Karpas-422 (cell line): Measurements from ENCODE around the gene TRIM5. TPM values are rescaled to one million over a fixed set of nuclear protein-coding genes. Genes with fewer than 3 reads are reported as not detected.
"Not testable (repeated sequence)": the region's sequence is repeated elsewhere in the genome, so short reads cannot be mapped to it uniquely, and the experiment has no call there.

Experiments used
- DNase-seq: peaks from one replicate; pipeline ENCODE4 v3.0.0-alpha.2; 2015
- H2AFZ ChIP-seq: fragments of 200-600 bp; sonication (generic); 2 replicates; pipeline ENCODE4 v1.6.1; 2014; ENCODE audit warnings: antibody characterized with exemption, low read length, mixed read lengths
- H3K27ac ChIP-seq: fragments of 200-600 bp; sonication (generic); 2 replicates; pipeline ENCODE4 v1.5.1; 2014; ENCODE audit warnings: mild to moderate bottlenecking, low read length, moderate library complexity
- H3K27me3 ChIP-seq: fragments of 200-600 bp; sonication (generic); 2 replicates; pipeline ENCODE4 v1.6.1; 2014; ENCODE audit warnings: low read length, mixed read lengths
- H3K36me3 ChIP-seq: fragments of 200-600 bp; sonication (generic); 2 replicates; pipeline ENCODE4 v1.6.1; 2014; ENCODE audit warnings: low read length, mixed read lengths; ENCODE audit not compliant: insufficient read depth
- H3K4me1 ChIP-seq: fragments of 200-600 bp; sonication (generic); 2 replicates; pipeline ENCODE4 v1.6.1; 2014; ENCODE audit warnings: mild to moderate bottlenecking, low read length, mixed read lengths
- H3K4me2 ChIP-seq: fragments of 200-600 bp; sonication (generic); 2 replicates; pipeline ENCODE4 v1.6.1; 2014; ENCODE audit warnings: low read length, low read depth, mild to moderate bottlenecking; ENCODE audit not compliant: poor library complexity, severe bottlenecking
- H3K4me3 ChIP-seq: fragments of 200-600 bp; sonication (generic); 2 replicates; pipeline ENCODE4 v1.5.1; 2014; ENCODE audit warnings: mild to moderate bottlenecking, antibody characterized with exemption, low read length, mixed read lengths
- H3K79me2 ChIP-seq: fragments of 200-600 bp; sonication (generic); 2 replicates; pipeline ENCODE4 v1.6.1; 2014; ENCODE audit warnings: mild to moderate bottlenecking, low read length, mixed read lengths
- H3K9ac ChIP-seq: fragments of 200-600 bp; sonication (generic); 2 replicates; pipeline ENCODE4 v1.6.0; 2014; ENCODE audit warnings: low read length
- H3K9me2 ChIP-seq: fragments of 200-600 bp; sonication (generic), shearing (Covaris generic); replicated peaks from 2 replicates; pipeline ENCODE4 v1.6.0; 2014; ENCODE audit warnings: mild to moderate bottlenecking, low read length, moderate library complexity; ENCODE audit not compliant: insufficient read depth
- H3K9me3 ChIP-seq: fragments of 300-700, 200-600 bp; sonication (generic); 2 replicates; pipeline ENCODE4 v1.6.1; 2014; ENCODE audit warnings: low read length, mixed read lengths
- H4K20me1 ChIP-seq: fragments of 200-600 bp; sonication (generic); 2 replicates; pipeline ENCODE4 v1.6.1; 2014; ENCODE audit warnings: mild to moderate bottlenecking, antibody characterized with exemption, low read length, low read depth; ENCODE audit not compliant: insufficient read depth
- total RNA-seq: library from RNA; depleted of rRNA; stranded (reverse); fragments of >200 nt; shearing (Covaris generic); gene quantifications from 2 replicates; pipeline ENCODE4 v1.2.3, GENCODE V29; 2014; ENCODE audit warnings: low replicate concordance

The TRIM5 gene
- total RNA-seq, 1 experiment from 2014 or later: 31.4 TPM

DNA sequence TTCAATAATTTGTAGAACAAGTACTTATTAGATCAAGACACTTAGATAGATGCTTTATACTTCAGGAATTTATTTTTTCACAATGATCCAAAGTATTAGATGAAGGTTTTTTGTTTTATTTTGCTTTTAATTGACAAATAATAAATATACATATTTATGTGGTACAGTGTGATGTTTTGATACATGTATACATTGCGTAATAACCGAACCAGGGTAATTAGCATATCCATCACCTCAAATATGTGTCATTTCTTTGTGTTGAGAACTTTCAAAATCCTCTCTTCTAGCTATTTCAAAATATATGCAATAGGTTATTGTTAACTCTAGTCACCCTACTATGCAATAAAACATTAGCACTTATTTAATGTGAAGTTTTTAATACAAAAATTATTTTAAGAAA lies 21.4 kb downstream of the TRIM5 start:
- Histone ChIP-seq H4K20me1 (no peaks in the 10 kb centered on the region), H3K79me2 (no peaks in the 10 kb centered on the region), H3K4me2 (no peak overlapping the region), H2AFZ (no peak overlapping the region), H3K36me3 (peaks cover 6% of the 10 kb centered on the region; the same call in 1 of the 2 replicates), H3K27ac (no peak overlapping the region), H3K9me3 (no peaks in the 10 kb centered on the region), H3K9me2 (no peaks in the 10 kb centered on the region), H3K4me1 (no peaks in the 10 kb centered on the region), H3K9ac (no peak overlapping the region), H3K4me3 (no peak overlapping the region), H3K27me3 (no peaks in the 10 kb centered on the region)
- DNase-seq: no peak

DNA sequence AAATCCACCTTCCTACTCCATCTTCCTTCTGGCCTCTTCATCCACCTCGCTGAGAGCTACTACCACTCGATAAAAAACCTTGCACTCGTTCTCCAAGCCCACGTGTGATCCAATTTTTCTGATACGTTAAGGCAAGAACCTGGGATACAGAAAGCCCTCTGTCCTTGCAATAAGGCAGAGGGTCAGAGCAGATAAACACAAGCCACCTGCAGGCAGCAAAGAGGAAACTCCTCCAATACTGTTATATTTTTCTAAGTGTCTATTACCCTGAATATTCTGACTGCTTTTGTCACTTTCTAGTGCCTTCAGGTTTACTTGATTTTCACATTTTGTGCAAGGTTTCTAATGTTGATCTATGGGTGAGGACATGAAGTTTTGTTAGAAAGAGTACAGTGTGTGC lies 26.6 kb downstream of the TRIM5 start:
- Histone ChIP-seq H3K9me2 (no peaks in the 10 kb centered on the region), H3K4me1 (no peaks in the 10 kb centered on the region), H3K9me3 (no peaks in the 10 kb centered on the region), H3K9ac (no peak overlapping the region), H3K79me2 (no peaks in the 10 kb centered on the region), H4K20me1 (no peaks in the 10 kb centered on the region), H3K36me3 (no peaks in the 10 kb centered on the region), H2AFZ (no peak overlapping the region), H3K27ac (no peak overlapping the region), H3K4me3 (no peak overlapping the region), H3K4me2 (no peak overlapping the region), H3K27me3 (no peaks in the 10 kb centered on the region)
- no peak for DNase-seq

DNA sequence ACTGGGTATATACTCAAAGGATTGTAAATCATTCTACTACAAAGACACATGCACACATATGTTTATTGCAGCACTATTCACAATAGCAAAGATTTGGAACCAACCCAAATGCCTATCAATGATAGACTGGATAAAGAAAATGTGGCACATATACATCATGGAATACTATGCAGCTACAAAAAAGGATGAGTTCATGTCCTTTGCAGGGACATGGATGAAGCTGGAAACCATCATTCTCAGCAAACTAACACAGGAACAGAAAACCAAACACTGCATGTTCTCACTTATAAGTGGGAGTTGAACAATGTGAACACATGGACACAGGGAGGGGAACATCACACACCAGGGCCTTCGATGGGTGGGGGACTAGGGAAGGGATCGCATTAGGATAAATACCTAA lies 27.9 kb downstream of the TRIM5 start:
- H3K4me1 ChIP-seq, H3K79me2 ChIP-seq, H3K4me2 ChIP-seq: not testable (repeated sequence)

DNA sequence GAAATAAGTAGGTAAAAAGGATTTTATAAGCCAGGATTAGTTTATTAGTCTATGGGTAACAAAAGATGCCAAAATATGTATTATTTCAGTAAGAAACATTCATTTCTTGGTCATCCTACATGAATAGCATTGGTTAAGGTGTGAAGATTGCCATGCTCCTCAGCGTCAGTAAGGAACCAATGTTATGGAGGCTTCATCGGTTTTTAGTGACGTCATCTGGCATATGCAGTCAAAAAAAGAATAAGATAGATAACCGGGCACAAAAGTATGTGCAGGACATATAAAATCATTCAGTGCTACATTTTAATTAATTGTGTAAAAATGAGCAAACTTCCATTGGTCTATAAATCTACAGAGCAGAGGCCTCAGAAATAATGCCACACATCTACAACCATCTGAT lies 29.4 kb downstream of the TRIM5 start:
- H3K9ac ChIP-seq: no peak overlapping the region
- no peaks in the 10 kb centered on the region for H3K79me2 ChIP-seq
- no peaks in the 10 kb centered on the region for H3K27me3 ChIP-seq
- H3K4me3 ChIP-seq: no peak overlapping the region
- H4K20me1 ChIP-seq: no peaks in the 10 kb centered on the region
- H3K9me3 ChIP-seq: no peaks in the 10 kb centered on the region
- no peak for DNase-seq
- no peaks in the 10 kb centered on the region for H3K36me3 ChIP-seq
- H3K9me2 ChIP-seq: no peaks in the 10 kb centered on the region; the same call in 1 of the 2 replicates
- no peak overlapping the region for H2AFZ ChIP-seq
- no peak overlapping the region for H3K27ac ChIP-seq
- no peaks in the 10 kb centered on the region for H3K4me1 ChIP-seq
- H3K4me2 ChIP-seq: no peak overlapping the region

More for the DNA sequence above, 27.9 kb downstream of the TRIM5 start:
- not testable (repeated sequence) for H3K4me3 ChIP-seq, H3K9ac ChIP-seq, H3K27me3 ChIP-seq, H3K36me3 ChIP-seq, H3K9me2 ChIP-seq, H2AFZ ChIP-seq, H4K20me1 ChIP-seq, H3K27ac ChIP-seq, H3K9me3 ChIP-seq, DNase-seq

DNA sequence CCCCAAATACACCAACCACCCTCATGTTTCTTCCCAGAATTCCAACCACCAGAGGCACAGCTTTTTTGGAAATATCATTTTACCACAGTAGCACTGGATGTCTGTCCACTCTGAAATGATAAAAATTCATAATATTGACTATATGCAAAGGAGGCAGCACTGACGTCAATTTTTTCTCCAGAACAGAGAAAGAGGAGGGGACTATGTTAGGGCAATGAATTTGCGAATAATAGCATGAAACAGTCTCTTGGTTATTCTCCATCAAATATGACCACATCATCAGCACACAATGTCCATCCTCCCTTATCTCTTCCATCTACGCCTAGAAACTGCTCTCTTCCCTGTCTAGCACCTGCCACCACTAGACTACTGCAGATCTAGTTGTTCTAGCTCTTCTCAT lies 38.7 kb downstream of the TRIM5 start:
- Histone ChIP-seq H4K20me1 (no peaks in the 10 kb centered on the region), H3K27ac (no peak overlapping the region), H3K4me1 (no peaks in the 10 kb centered on the region), H3K4me2 (no peak overlapping the region), H3K9me2 (no peaks in the 10 kb centered on the region), H3K79me2 (no peaks in the 10 kb centered on the region), H3K36me3 (no peaks in the 10 kb centered on the region), H3K9me3 (no peaks in the 10 kb centered on the region), H3K9ac (no peak overlapping the region), H2AFZ (no peak overlapping the region), H3K27me3 (no peaks in the 10 kb centered on the region), H3K4me3 (no peak overlapping the region)
- DNase-seq: no peak

DNA sequence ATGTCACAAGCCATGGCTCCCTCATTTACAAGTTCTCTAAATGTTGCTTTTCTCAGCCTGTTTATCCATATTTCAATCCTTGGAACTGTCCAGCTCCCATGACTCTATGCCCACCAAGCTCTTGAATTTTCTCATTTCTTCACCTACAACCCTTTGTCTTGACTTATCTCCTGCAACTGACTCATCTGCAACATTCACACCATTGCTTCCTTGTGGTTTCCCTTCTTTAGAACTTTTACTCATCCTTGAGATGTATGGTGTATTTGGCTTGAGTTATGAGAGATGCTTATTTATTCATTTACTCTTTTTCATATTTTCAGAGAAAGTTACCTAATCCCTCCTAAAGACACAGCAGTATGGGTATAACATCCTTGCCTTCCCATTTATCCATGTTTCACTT lies 41.3 kb downstream of the TRIM5 start:
- no peaks in the 10 kb centered on the region for H3K9me2 ChIP-seq

DNA sequence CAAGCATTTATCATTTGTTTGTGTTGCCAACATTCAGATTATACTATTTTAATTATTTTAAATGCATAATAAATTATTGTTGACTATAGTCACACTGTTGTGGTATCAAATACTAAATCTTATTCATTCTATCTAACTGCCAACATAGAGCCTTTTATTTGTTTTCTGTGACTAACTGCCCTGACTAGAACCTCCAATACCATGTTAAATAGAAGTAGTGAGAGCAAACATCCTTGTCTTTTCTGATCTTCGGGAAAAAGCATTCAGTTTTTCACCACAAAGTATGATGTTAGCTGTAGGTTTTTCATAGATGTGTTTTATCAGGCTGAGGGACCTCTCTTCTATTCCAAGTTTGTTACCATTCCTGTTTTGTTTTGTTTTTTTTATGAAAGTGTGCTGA lies 44.9 kb downstream of the TRIM5 start:
- DNase-seq: no peak
- H3K27me3 ChIP-seq: no peaks in the 10 kb centered on the region
- no peak overlapping the region for H2AFZ ChIP-seq
- H3K9me2 ChIP-seq: no peaks in the 10 kb centered on the region
- H3K4me2 ChIP-seq: no peak overlapping the region
- H3K79me2 ChIP-seq: no peaks in the 10 kb centered on the region
- no peak overlapping the region for H3K4me3 ChIP-seq
- H3K9me3 ChIP-seq: no peaks in the 10 kb centered on the region
- no peaks in the 10 kb centered on the region for H4K20me1 ChIP-seq
- H3K27ac ChIP-seq: no peak overlapping the region
- H3K36me3 ChIP-seq: no peaks in the 10 kb centered on the region
- H3K4me1 ChIP-seq: no peaks in the 10 kb centered on the region
- H3K9ac ChIP-seq: no peak overlapping the region

More for the DNA sequence above, 41.3 kb downstream of the TRIM5 start:
- H3K9me3 ChIP-seq: no peaks in the 10 kb centered on the region
- H3K27ac ChIP-seq: no peak overlapping the region
- H3K4me1 ChIP-seq: no peaks in the 10 kb centered on the region
- H3K9ac ChIP-seq: no peak overlapping the region
- no peak for DNase-seq
- no peaks in the 10 kb centered on the region for H4K20me1 ChIP-seq
- no peaks in the 10 kb centered on the region for H3K27me3 ChIP-seq
- no peak overlapping the region for H3K4me2 ChIP-seq
- H3K79me2 ChIP-seq: no peaks in the 10 kb centered on the region
- H2AFZ ChIP-seq: no peak overlapping the region
- H3K36me3 ChIP-seq: no peaks in the 10 kb centered on the region
- H3K4me3 ChIP-seq: no peak overlapping the region

DNA sequence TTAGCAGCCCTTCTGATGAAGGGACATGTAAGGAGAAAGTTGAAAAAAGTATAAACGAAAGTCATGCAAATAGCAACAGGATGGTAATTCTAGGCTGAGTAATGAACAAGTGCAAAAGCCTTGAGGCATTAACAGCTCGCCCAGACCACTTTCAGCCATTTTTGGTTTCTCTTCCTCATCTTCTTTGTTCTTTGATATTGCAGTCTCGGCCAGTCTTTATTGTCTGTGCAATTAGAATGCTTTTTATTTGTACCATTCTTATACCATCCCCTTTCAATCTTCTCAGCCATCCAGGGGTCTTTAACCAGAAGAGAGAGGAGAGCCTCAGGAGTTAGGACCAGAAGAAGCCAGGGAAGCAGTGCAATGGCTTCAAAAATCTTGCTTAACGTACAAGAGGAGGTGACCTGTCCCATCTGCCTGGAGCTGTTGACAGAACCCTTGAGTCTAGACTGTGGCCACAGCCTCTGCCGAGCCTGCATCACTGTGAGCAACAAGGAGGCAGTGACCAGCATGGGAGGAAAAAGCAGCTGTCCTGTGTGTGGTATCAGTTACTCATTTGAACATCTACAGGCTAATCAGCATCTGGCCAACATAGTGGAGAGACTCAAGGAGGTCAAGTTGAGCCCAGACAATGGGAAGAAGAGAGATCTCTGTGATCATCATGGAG lies 52.8 kb downstream of the TRIM5 start:
- Histone ChIP-seq H3K27ac (no peak overlapping the region), H4K20me1 (no peaks in the 10 kb centered on the region), H3K9ac (no peak overlapping the region), H3K4me3 (no peak overlapping the region), H3K4me1 (peaks cover 10% of the 10 kb centered on the region), H3K9me2 (no peaks in the 10 kb centered on the region), H3K79me2 (no peaks in the 10 kb centered on the region), H3K4me2 (no peak overlapping the region), H2AFZ (peak overlapping the region; percentile 2; the same call in 1 of the 2 replicates), H3K27me3 (no peaks in the 10 kb centered on the region), H3K36me3 (no peaks in the 10 kb centered on the region), H3K9me3 (no peaks in the 10 kb centered on the region)
- DNase-seq: peak; percentile 44
